NCI-H2227 treated with DMSO at 0.1 percent for 48 hours (cell line): ENCODE measurements around the gene KCNQ1.

Source experiments
- DNase-seq: peaks from one replicate; lab custom pipeline; 2025; lab: John Stamatoyannopoulos, UW

The KCNQ1 gene

GRCh38 chr11:2665526-2666400, 221.0 kb downstream of the KCNQ1 start:
- DNase-seq, result no peak

GRCh38 chr11:2666401-2666741, 221.6 kb downstream of the KCNQ1 start:
- no peak for DNase-seq

- DNase-seq, result no peak
These were observed 222.2 kb downstream of the KCNQ1 start for GRCh38 chr11:2666828-2667570.

- no peak for DNase-seq
These were observed 223.1 kb downstream of the KCNQ1 start for GRCh38 chr11:2667940-2668339.

- no peak for DNase-seq
These were observed 224.1 kb downstream of the KCNQ1 start for GRCh38 chr11:2668876-2669275.

GRCh38 chr11:2669634-2670469, 225.0 kb downstream of the KCNQ1 start:
- no peak for DNase-seq

GRCh38 chr11:2670541-2671100, 225.8 kb downstream of the KCNQ1 start:
- DNase-seq, result no peak

GRCh38 chr11:2671748-2672147, 226.9 kb downstream of the KCNQ1 start:
- DNase-seq, result no peak

GRCh38 chr11:2672553-2673249, 227.9 kb downstream of the KCNQ1 start:
- DNase-seq, result no peak

GRCh38 chr11:2673250-2673610, 228.4 kb downstream of the KCNQ1 start:
- DNase-seq, result no peak

- no peak for DNase-seq
These were observed 229.2 kb downstream of the KCNQ1 start for GRCh38 chr11:2673871-2674471.

- DNase-seq, result no peak
These were observed 229.9 kb downstream of the KCNQ1 start for GRCh38 chr11:2674658-2675131.

- no peak for DNase-seq
These were observed 230.7 kb downstream of the KCNQ1 start for GRCh38 chr11:2675540-2675939.

- DNase-seq, result no peak
These were observed 232.3 kb downstream of the KCNQ1 start for GRCh38 chr11:2677127-2677526.

- DNase-seq, result no peak
These were observed 233.6 kb downstream of the KCNQ1 start for GRCh38 chr11:2678396-2678795.

GRCh38 chr11:2679011-2679676, 234.3 kb downstream of the KCNQ1 start:
- DNase-seq, result no peak

- DNase-seq, result no peak
These were observed 236.8 kb downstream of the KCNQ1 start for GRCh38 chr11:2681408-2682145.

GRCh38 chr11:2683806-2684205, 239.0 kb downstream of the KCNQ1 start:
- DNase-seq, result no peak

- DNase-seq, result no peak
These were observed 239.8 kb downstream of the KCNQ1 start for GRCh38 chr11:2684581-2684980.

- DNase-seq, result no peak
These were observed 240.2 kb downstream of the KCNQ1 start for GRCh38 chr11:2685051-2685450.
